ENCODE measurements around the gene UBAP2. TPM values are rescaled to one million over a fixed set of nuclear protein-coding genes. Genes with fewer than 3 reads are reported as not detected.

Gene UBAP2
- total RNA-seq, 4 donors from 2014 or later, result 14.5 to 27.8 (median 20.5) TPM

- no peak for DNase-seq
- no peak for TF ChIP-seq CTCF (IDR thresholded peaks at IDR 0.05)
- Histone ChIP-seq H3K4me3 (no peak overlapping the region), H3K27me3 (no peaks in the 10 kb centered on the region), H3K36me3 (peaks cover 0 to 38% (median 0%) of the 10 kb centered on the region in 3 donors), H3K9me3 (no peaks in the 10 kb centered on the region), H3K27ac (no peak overlapping the region), H3K4me1 (no peaks in the 10 kb centered on the region)
- intact Hi-C loops (cut with DNase I), result no loop called here
Observed at GRCh38 chr9:33893861-33894260, 154.8 kb downstream of the UBAP2 start.

- H3K4me1 ChIP-seq, result peaks cover 3 to 39% (median 18%) of the 10 kb centered on the region in 3 donors
- H3K9me3 ChIP-seq, result no peaks in the 10 kb centered on the region
- intact Hi-C loops (cut with DNase I), result no loop called here
- H3K27ac ChIP-seq, result no peak overlapping the region
- no peaks in the 10 kb centered on the region for H3K27me3 ChIP-seq
- H3K36me3 ChIP-seq, result peaks cover 0 to 42% (median 0%) of the 10 kb centered on the region in 3 donors
- TF ChIP-seq CTCF (IDR thresholded peaks at IDR 0.05) (no peak), POLR2A (IDR thresholded peaks at IDR 0.05) (no peak)
- no peak for DNase-seq
- no peak overlapping the region for H3K4me3 ChIP-seq
- 61 to 75% methylated on average over 2 of the region's 2 CpGs for WGBS, 2 donors
Observed at GRCh38 chr9:33885948-33886347, 162.7 kb downstream of the UBAP2 start.

- H3K27me3 ChIP-seq, result no peaks in the 10 kb centered on the region
- intact Hi-C loops (cut with DNase I), result no loop called here
- H3K36me3 ChIP-seq, result peaks cover 0 to 35% (median 0%) of the 10 kb centered on the region in 3 donors
- H3K4me3 ChIP-seq, result no peak overlapping the region
- no peaks in the 10 kb centered on the region for H3K9me3 ChIP-seq
- TF ChIP-seq CTCF (IDR thresholded peaks at IDR 0.05) (no peak), POLR2A (IDR thresholded peaks at IDR 0.05) (no peak)
- peaks cover 3 to 39% (median 18%) of the 10 kb centered on the region in 3 donors for H3K4me1 ChIP-seq
- no peak overlapping the region for H3K27ac ChIP-seq
- WGBS, 2 donors, result 43 to 46% methylated on average over 5 of the region's 5 CpGs
- no peak for DNase-seq
Observed at GRCh38 chr9:33884856-33885701, 163.6 kb downstream of the UBAP2 start.

- Histone ChIP-seq H3K9me3 (no peaks in the 10 kb centered on the region), H3K4me1 (peaks cover 3 to 53% (median 18%) of the 10 kb centered on the region in 3 donors), H3K4me3 (no peak overlapping the region), H3K27ac (no peak overlapping the region), H3K27me3 (no peaks in the 10 kb centered on the region), H3K36me3 (peaks cover 0 to 2% (median 0%) of the 10 kb centered on the region in 3 donors)
- DNase-seq, result no peak
- intact Hi-C loops (cut with DNase I), result no loop called here
- TF ChIP-seq CTCF (IDR thresholded peaks at IDR 0.05), result no peak
- TF ChIP-seq POLR2A (IDR thresholded peaks at IDR 0.05), result no peak
- WGBS, 2 donors, result 8 to 22% methylated on average over 1 of the region's 1 CpG
Observed at GRCh38 chr9:33881635-33882034, 167.1 kb downstream of the UBAP2 start.

- no peak for TF ChIP-seq POLR2A (IDR thresholded peaks at IDR 0.05)
- no peak for TF ChIP-seq CTCF (IDR thresholded peaks at IDR 0.05)
Observed at GRCh38 chr9:33880211-33881089, 168.2 kb downstream of the UBAP2 start.

More at GRCh38 chr9:33880211-33881089, 168.2 kb downstream of the UBAP2 start:
- peaks cover 3 to 52% (median 15%) of the 10 kb centered on the region in 3 donors for H3K4me1 ChIP-seq
- intact Hi-C loops (cut with DNase I), result no loop called here
- H3K27ac ChIP-seq, result no peak overlapping the region
- H3K36me3 ChIP-seq, result no peaks in the 10 kb centered on the region
- DNase-seq, result no peak
- 91 to 97% methylated on average over 8 of the region's 8 CpGs for WGBS, 2 donors
- H3K4me3 ChIP-seq, result no peak overlapping the region
- H3K27me3 ChIP-seq, result no peaks in the 10 kb centered on the region
- no peaks in the 10 kb centered on the region for H3K9me3 ChIP-seq
